Neural cell (in vitro differentiated cells): Measurements from ENCODE around the gene ICAM3.

ENCODE experiments used
- CTCF ChIP-seq: fragments of 450-650 bp; IDR thresholded peaks from 2 replicates; pipeline ENCODE4 v1.5.1; 2014; ENCODE audit warnings: antibody characterized with exemption, mild to moderate bottlenecking, moderate library complexity; ENCODE audit not compliant: poor library complexity, severe bottlenecking
- EP300 ChIP-seq: fragments of 450-650 bp; conservative IDR thresholded peaks from 2 replicates; pipeline ENCODE4 v1.6.1; 2014; ENCODE audit warnings: antibody characterized with exemption, mild to moderate bottlenecking, moderate library complexity; ENCODE audit not compliant: poor library complexity, severe bottlenecking
- EZH2 ChIP-seq: fragments of 200-600, 300-800 bp; shearing (Covaris generic), sonication (generic); IDR thresholded peaks from 2 replicates; pipeline ENCODE4 v1.6.1; 2014; ENCODE audit warnings: antibody characterized with exemption, low read length, borderline replicate concordance, mild to moderate bottlenecking; ENCODE audit not compliant: insufficient read depth, poor library complexity, severe bottlenecking
- POLR2AphosphoS5 ChIP-seq: IDR thresholded peaks from 2 replicates; pipeline ENCODE4 v1.6.1; 2012
- SMC3 ChIP-seq: fragments of 450-650 bp; conservative IDR thresholded peaks from 2 replicates; pipeline ENCODE4 v1.6.1; 2014; ENCODE audit warnings: antibody characterized with exemption, mild to moderate bottlenecking, moderate library complexity; ENCODE audit not compliant: poor library complexity
- TAF1 ChIP-seq: IDR thresholded peaks from 2 replicates; pipeline ENCODE4 v1.6.1; 2012; ENCODE audit warnings: low read depth

GRCh38 chr19:10364644-10365043 is 25.2 kb upstream of the ICAM3 start:
- TF ChIP-seq TAF1 (no peak), CTCF (no peak), SMC3 (no peak), EZH2 (no peak), EP300 (no peak), POLR2AphosphoS5 (no peak)
